Neural cell (in vitro differentiated cells): Measurements from ENCODE around the gene ZFP36. TPM values are rescaled to one million over a fixed set of nuclear protein-coding genes. Genes with fewer than 3 reads are reported as not detected.
A peak's percentile ranks its signal among the peaks of the same experiment; 100 is the strongest.
"Not testable (repeated sequence)": the region's sequence is repeated elsewhere in the genome, so short reads cannot be mapped to it uniquely, and the experiment has no call there.

ENCODE experiments used
- H2AFZ ChIP-seq: fragments of 200-600, 300-800 bp; sonication (generic), shearing (Covaris generic); 2 replicates; pipeline ENCODE4 v1.6.0; 2014; ENCODE audit warnings: low read depth, mild to moderate bottlenecking, antibody characterized with exemption, low read length, moderate library complexity
- H3F3A ChIP-seq: fragments of 200-600 bp; shearing (Covaris generic); 2 replicates; pipeline ENCODE4 v1.6.1; 2016; ENCODE audit warnings: mild to moderate bottlenecking, moderate library complexity, mixed read lengths, antibody characterized with exemption, low read length; ENCODE audit not compliant: insufficient read depth, poor library complexity, severe bottlenecking
- H3K27ac ChIP-seq: fragments of 200-600, 300-800 bp; sonication (generic), shearing (Covaris generic); 2 replicates; pipeline ENCODE4 v1.5.1; 2014; ENCODE audit warnings: mild to moderate bottlenecking, low read length, moderate library complexity
- H3K27me3 ChIP-seq: fragments of 300-800, 200-600 bp; sonication (generic), shearing (Covaris generic); 2 replicates; pipeline ENCODE4 v1.6.0; 2014; ENCODE audit warnings: mild to moderate bottlenecking, low read depth, low read length, moderate library complexity; ENCODE audit not compliant: insufficient read depth
- H3K36me3 ChIP-seq: fragments of 300-800, 200-600 bp; sonication (generic), shearing (Covaris generic); 2 replicates; pipeline ENCODE4 v1.5.1; 2014; ENCODE audit warnings: mild to moderate bottlenecking, antibody characterized with exemption, low read length, moderate library complexity; ENCODE audit not compliant: insufficient read depth
- H3K4me2 ChIP-seq: fragments of 300-800, 200-600 bp; sonication (generic), shearing (Covaris generic); 2 replicates; pipeline ENCODE4 v1.6.0; 2014; ENCODE audit warnings: mild to moderate bottlenecking, low read length
- H3K4me3 ChIP-seq: fragments of 300-800, 200-600 bp; sonication (generic), shearing (Covaris generic); 2 replicates; pipeline ENCODE4 v1.5.1; 2014; ENCODE audit warnings: mild to moderate bottlenecking, low read length, moderate library complexity
- H3K79me2 ChIP-seq: fragments of 200-600 bp; shearing (Covaris generic); replicated peaks from 2 replicates; pipeline ENCODE4 v1.6.0; 2014; ENCODE audit warnings: mild to moderate bottlenecking, low read length, moderate library complexity; ENCODE audit not compliant: insufficient read depth
- H3K9ac ChIP-seq: fragments of 300-800, 200-600 bp; sonication (generic), shearing (Covaris generic); 2 replicates; pipeline ENCODE4 v1.6.1; 2016; ENCODE audit warnings: mild to moderate bottlenecking, low read length, mixed read lengths
- H3K9me2 ChIP-seq: fragments of 200-600 bp; shearing (Covaris generic); 2 replicates; pipeline ENCODE4 v1.6.1; 2016; ENCODE audit warnings: mild to moderate bottlenecking, low read length, mixed read lengths; ENCODE audit not compliant: insufficient read depth
- H3K9me3 ChIP-seq: fragments of 200-600, 300-800 bp; sonication (generic), shearing (Covaris generic); 2 replicates; pipeline ENCODE4 v1.6.1; 2016; ENCODE audit warnings: mild to moderate bottlenecking, mixed run types, low read length, moderate library complexity, mixed read lengths
- H4K20me1 ChIP-seq: fragments of 200-600 bp; shearing (Covaris generic); 2 replicates; pipeline ENCODE4 v1.6.1; 2016; ENCODE audit warnings: mild to moderate bottlenecking, mixed run types; ENCODE audit not compliant: insufficient read depth
- EP300 ChIP-seq: fragments of 450-650 bp; conservative IDR thresholded peaks from 2 replicates; pipeline ENCODE4 v1.6.1; 2014; ENCODE audit warnings: antibody characterized with exemption, mild to moderate bottlenecking, moderate library complexity; ENCODE audit not compliant: poor library complexity, severe bottlenecking
- EZH2 ChIP-seq: fragments of 200-600, 300-800 bp; shearing (Covaris generic), sonication (generic); IDR thresholded peaks from 2 replicates; pipeline ENCODE4 v1.6.1; 2014; ENCODE audit warnings: antibody characterized with exemption, low read length, borderline replicate concordance, mild to moderate bottlenecking; ENCODE audit not compliant: insufficient read depth, poor library complexity, severe bottlenecking
- MXI1 ChIP-seq: fragments of 450-650 bp; conservative IDR thresholded peaks from 2 replicates; pipeline ENCODE4 v1.6.1; 2014; ENCODE audit warnings: antibody characterized with exemption, mild to moderate bottlenecking; ENCODE audit not compliant: poor library complexity, severe bottlenecking
- POLR2AphosphoS5 ChIP-seq: IDR thresholded peaks from 2 replicates; pipeline ENCODE4 v1.6.1; 2012
- RAD21 ChIP-seq: fragments of 450-650 bp; conservative IDR thresholded peaks from 2 replicates; pipeline ENCODE4 v1.6.1; 2014; ENCODE audit warnings: antibody characterized with exemption, mild to moderate bottlenecking, moderate library complexity
- REST ChIP-seq: IDR thresholded peaks from 2 replicates; pipeline ENCODE4 v1.6.1; 2012; ENCODE audit warnings: borderline replicate concordance
- SMC3 ChIP-seq: fragments of 450-650 bp; conservative IDR thresholded peaks from 2 replicates; pipeline ENCODE4 v1.6.1; 2014; ENCODE audit warnings: antibody characterized with exemption, mild to moderate bottlenecking, moderate library complexity; ENCODE audit not compliant: poor library complexity
- TAF1 ChIP-seq: IDR thresholded peaks from 2 replicates; pipeline ENCODE4 v1.6.1; 2012; ENCODE audit warnings: low read depth
- polyA plus RNA-seq: library from polyadenylated mRNA; depleted of rRNA; stranded (reverse); fragments of >200 nt; gene quantifications from 2 replicates; pipeline ENCODE4 v1.2.3, GENCODE V29; 2014
- TF ChIP-seq, protein P1 (sequence below): fragments of 450-650 bp; IDR thresholded peaks from 2 replicates; pipeline ENCODE4 v1.5.1; 2014; ENCODE audit warnings: antibody characterized with exemption, mild to moderate bottlenecking, moderate library complexity; ENCODE audit not compliant: poor library complexity, severe bottlenecking

ZFP36 gene
- polyA plus RNA-seq, 1 donor from 2014 or later, result not detected

- no peak overlapping the region for H3K9ac ChIP-seq
- no peaks in the 10 kb centered on the region for H4K20me1 ChIP-seq
Measured at GRCh38 chr19:39448271-39448670, 41.6 kb downstream of the ZFP36 start.

GRCh38 chr19:39449116-39449797, 42.6 kb downstream of the ZFP36 start:
- H3K27ac ChIP-seq, result no peak overlapping the region
- no peaks in the 10 kb centered on the region for H3F3A ChIP-seq
- no peak for TF ChIP-seq RAD21
- no peak for TF ChIP-seq EZH2
- no peak for TF ChIP-seq POLR2AphosphoS5
- TF ChIP-seq SMC3, result no peak
- TF ChIP-seq TAF1, result no peak
- TF ChIP-seq MXI1, result no peak
- H3K9ac ChIP-seq, result no peak overlapping the region
- no peak overlapping the region for H3K4me3 ChIP-seq
- H3K9me2 ChIP-seq, result no peaks in the 10 kb centered on the region
- peaks cover 58% of the 10 kb centered on the region for H3K79me2 ChIP-seq
- H3K9me3 ChIP-seq, result no peaks in the 10 kb centered on the region
- H3K36me3 ChIP-seq, result no peaks in the 10 kb centered on the region
- H4K20me1 ChIP-seq, result no peaks in the 10 kb centered on the region
- no peak overlapping the region for H3K4me2 ChIP-seq
- no peak overlapping the region for H2AFZ ChIP-seq
- no peaks in the 10 kb centered on the region for H3K27me3 ChIP-seq

More at GRCh38 chr19:39448271-39448670, 41.6 kb downstream of the ZFP36 start:
- H3K36me3 ChIP-seq, result no peaks in the 10 kb centered on the region
- H3K79me2 ChIP-seq, result peaks cover 60% of the 10 kb centered on the region
- TF ChIP-seq, protein P1, sequence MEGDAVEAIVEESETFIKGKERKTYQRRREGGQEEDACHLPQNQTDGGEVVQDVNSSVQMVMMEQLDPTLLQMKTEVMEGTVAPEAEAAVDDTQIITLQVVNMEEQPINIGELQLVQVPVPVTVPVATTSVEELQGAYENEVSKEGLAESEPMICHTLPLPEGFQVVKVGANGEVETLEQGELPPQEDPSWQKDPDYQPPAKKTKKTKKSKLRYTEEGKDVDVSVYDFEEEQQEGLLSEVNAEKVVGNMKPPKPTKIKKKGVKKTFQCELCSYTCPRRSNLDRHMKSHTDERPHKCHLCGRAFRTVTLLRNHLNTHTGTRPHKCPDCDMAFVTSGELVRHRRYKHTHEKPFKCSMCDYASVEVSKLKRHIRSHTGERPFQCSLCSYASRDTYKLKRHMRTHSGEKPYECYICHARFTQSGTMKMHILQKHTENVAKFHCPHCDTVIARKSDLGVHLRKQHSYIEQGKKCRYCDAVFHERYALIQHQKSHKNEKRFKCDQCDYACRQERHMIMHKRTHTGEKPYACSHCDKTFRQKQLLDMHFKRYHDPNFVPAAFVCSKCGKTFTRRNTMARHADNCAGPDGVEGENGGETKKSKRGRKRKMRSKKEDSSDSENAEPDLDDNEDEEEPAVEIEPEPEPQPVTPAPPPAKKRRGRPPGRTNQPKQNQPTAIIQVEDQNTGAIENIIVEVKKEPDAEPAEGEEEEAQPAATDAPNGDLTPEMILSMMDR, result no peak
- TF ChIP-seq REST, result no peak
- TF ChIP-seq POLR2AphosphoS5, result no peak
- TF ChIP-seq MXI1, result no peak
- no peak for TF ChIP-seq EP300
- TF ChIP-seq TAF1, result no peak
- TF ChIP-seq EZH2, result no peak
- TF ChIP-seq RAD21, result no peak
- TF ChIP-seq SMC3, result no peak
- no peaks in the 10 kb centered on the region for H3K9me3 ChIP-seq
- no peaks in the 10 kb centered on the region for H3K9me2 ChIP-seq
- no peak overlapping the region for H3K4me2 ChIP-seq
- no peaks in the 10 kb centered on the region for H3F3A ChIP-seq
- H3K27ac ChIP-seq, result no peak overlapping the region
- H2AFZ ChIP-seq, result no peak overlapping the region
- H3K27me3 ChIP-seq, result no peaks in the 10 kb centered on the region
- peak overlapping the region; percentile 5 for H3K4me3 ChIP-seq

GRCh38 chr19:39451257-39451656, 44.6 kb downstream of the ZFP36 start:
- not testable (repeated sequence) for H3K4me3 ChIP-seq, H3K36me3 ChIP-seq, H3K27me3 ChIP-seq, H3K4me2 ChIP-seq, H4K20me1 ChIP-seq, H3K9ac ChIP-seq, H2AFZ ChIP-seq, H3K9me3 ChIP-seq, H3F3A ChIP-seq, H3K27ac ChIP-seq, H3K9me2 ChIP-seq
- peaks cover 44% of the 10 kb centered on the region for H3K79me2 ChIP-seq
